Bronchial epithelial cell (primary cell): ENCODE results near the gene SPATA33. TPM values are rescaled to one million over a fixed set of nuclear protein-coding genes. Genes with fewer than 3 reads are reported as not detected.

Source experiments
- DNase-seq: peaks from one replicate; pipeline ENCODE4 v3.0.0-alpha.2; 2010; ENCODE audit warnings: low read depth
- FAIRE-seq: peaks from 2 replicates; lab custom pipeline; 2011; peaks lifted over from hg19 to GRCh38; lab: Jason Lieb, UNC
- H3K27me3 ChIP-seq: 2 replicates; pipeline ENCODE4 v1.5.1; 2011; ENCODE audit warnings: low read length; ENCODE audit not compliant: control insufficient read depth, insufficient read depth
- H3K36me3 ChIP-seq: 2 replicates; pipeline ENCODE4 v1.5.1; 2011; ENCODE audit warnings: low read length; ENCODE audit not compliant: control insufficient read depth, insufficient read depth
- H3K4me3 ChIP-seq: 2 replicates; pipeline ENCODE4 v1.5.1; 2011; ENCODE audit warnings: mild to moderate bottlenecking, low read depth, low read length, control low read depth
- total RNA-seq: library from RNA; depleted of rRNA; stranded (reverse); fragments of >200 nt; gene quantifications from 2 replicates; pipeline ENCODE4 v1.2.1, GENCODE V29; 2014
- TF ChIP-seq, protein P1 (sequence below): IDR thresholded peaks from 2 replicates; pipeline ENCODE4 v1.5.1; 2011; ENCODE audit warnings: mild to moderate bottlenecking, moderate library complexity, low read length, control low read depth, inconsistent platforms; ENCODE audit not compliant: insufficient read depth, severe bottlenecking

SPATA33 gene
- total RNA-seq, 1 donor from 2014 or later = 1.3 TPM

DNA sequence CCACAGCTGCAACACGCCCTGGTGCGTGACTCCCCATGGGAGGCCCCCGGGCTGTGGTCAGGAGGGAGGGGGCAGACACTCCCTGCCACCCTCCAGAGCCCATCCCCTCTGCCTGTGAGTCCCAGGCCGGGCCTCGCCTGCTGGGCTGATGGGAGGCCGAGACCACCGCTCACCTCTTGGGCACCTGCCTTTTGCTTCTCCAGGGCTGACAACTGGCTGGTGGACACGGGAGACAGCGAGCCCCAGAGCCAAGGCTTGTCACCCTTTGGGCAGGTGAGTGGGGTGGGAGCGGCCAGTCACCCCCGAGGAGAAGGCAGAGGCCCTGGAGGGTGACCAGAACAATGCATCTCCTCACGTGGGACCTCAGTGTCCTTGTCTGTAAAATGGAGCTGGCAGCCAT lies 21.0 kb upstream of the SPATA33 start:
- TF ChIP-seq, protein P1, sequence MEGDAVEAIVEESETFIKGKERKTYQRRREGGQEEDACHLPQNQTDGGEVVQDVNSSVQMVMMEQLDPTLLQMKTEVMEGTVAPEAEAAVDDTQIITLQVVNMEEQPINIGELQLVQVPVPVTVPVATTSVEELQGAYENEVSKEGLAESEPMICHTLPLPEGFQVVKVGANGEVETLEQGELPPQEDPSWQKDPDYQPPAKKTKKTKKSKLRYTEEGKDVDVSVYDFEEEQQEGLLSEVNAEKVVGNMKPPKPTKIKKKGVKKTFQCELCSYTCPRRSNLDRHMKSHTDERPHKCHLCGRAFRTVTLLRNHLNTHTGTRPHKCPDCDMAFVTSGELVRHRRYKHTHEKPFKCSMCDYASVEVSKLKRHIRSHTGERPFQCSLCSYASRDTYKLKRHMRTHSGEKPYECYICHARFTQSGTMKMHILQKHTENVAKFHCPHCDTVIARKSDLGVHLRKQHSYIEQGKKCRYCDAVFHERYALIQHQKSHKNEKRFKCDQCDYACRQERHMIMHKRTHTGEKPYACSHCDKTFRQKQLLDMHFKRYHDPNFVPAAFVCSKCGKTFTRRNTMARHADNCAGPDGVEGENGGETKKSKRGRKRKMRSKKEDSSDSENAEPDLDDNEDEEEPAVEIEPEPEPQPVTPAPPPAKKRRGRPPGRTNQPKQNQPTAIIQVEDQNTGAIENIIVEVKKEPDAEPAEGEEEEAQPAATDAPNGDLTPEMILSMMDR = no peak
- no peaks in the 10 kb centered on the region for H3K36me3 ChIP-seq
- H3K27me3 ChIP-seq = peaks cover 2% of the 10 kb centered on the region
- no peak for DNase-seq
- no peak for FAIRE-seq
- H3K4me3 ChIP-seq = no peak overlapping the region

DNA sequence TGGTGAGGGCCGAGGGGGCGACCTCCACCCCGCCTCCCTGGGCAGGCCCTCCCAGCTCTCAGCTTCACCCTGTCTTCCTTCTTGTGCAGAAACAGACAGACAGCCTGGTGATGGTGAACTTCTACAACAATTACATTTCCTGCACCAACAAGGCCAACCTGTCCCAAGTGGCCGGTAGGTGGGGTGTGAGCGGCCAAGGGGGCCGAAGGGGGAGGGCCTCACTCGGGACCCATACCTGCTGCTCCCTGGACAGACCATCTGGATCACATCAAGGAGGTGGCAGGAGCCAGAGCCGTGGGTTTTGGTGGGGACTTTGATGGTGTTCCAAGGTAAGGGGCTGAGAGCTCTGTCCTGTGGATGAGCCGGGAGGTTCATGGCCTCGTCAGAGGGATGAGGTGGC lies 20.3 kb upstream of the SPATA33 start:
- peaks cover 2% of the 10 kb centered on the region for H3K27me3 ChIP-seq
- H3K36me3 ChIP-seq = no peaks in the 10 kb centered on the region
- TF ChIP-seq, protein P1 = no peak
- H3K4me3 ChIP-seq = no peak overlapping the region
- FAIRE-seq = no peak
- DNase-seq = no peak

DNA sequence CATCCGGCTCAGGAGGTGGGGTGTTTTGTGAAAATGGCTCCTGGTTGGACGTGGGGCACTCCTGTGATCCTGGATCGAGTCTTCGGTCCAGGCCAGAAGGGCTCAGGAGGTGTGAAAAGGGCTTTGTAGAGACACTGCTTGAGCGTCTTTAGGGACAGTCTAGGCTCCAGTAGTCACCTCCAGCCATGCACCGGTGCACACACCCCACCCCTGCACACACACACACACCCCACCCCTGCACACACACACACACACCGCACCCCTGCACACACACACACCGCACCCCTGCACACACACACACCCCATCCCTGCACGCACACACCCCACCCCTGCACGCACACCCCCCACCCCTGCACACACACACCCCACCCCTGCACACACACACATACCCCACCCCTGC lies 19.2 kb upstream of the SPATA33 start:
- FAIRE-seq = no peak

DNA sequence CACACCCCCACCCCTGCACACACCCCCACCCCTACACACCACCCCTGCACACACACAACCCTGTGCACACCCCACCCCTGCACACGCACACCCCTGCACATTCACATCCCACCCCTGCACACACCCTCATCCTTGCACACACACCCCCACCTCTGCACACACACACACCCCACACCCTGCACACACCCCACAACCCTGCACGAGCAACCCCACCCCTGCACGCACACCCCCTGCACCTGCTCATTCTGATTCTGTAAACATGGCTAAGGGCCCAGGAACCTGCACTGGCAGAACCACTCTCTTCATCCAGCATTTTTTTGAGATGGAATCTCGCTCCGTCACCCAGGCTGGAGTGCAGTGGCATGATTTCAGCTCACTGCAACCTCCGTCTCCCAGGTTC lies 18.3 kb upstream of the SPATA33 start:
- no peak overlapping the region for H3K4me3 ChIP-seq
- FAIRE-seq = no peak
- no peak for DNase-seq
- no peaks in the 10 kb centered on the region for H3K36me3 ChIP-seq
- no peaks in the 10 kb centered on the region for H3K27me3 ChIP-seq
- TF ChIP-seq, protein P1 = no peak

More for the DNA sequence above, 19.2 kb upstream of the SPATA33 start:
- TF ChIP-seq, protein P1 = no peak
- no peak for DNase-seq
- Histone ChIP-seq H3K36me3 (no peaks in the 10 kb centered on the region), H3K4me3 (no peak overlapping the region), H3K27me3 (no peaks in the 10 kb centered on the region)

DNA sequence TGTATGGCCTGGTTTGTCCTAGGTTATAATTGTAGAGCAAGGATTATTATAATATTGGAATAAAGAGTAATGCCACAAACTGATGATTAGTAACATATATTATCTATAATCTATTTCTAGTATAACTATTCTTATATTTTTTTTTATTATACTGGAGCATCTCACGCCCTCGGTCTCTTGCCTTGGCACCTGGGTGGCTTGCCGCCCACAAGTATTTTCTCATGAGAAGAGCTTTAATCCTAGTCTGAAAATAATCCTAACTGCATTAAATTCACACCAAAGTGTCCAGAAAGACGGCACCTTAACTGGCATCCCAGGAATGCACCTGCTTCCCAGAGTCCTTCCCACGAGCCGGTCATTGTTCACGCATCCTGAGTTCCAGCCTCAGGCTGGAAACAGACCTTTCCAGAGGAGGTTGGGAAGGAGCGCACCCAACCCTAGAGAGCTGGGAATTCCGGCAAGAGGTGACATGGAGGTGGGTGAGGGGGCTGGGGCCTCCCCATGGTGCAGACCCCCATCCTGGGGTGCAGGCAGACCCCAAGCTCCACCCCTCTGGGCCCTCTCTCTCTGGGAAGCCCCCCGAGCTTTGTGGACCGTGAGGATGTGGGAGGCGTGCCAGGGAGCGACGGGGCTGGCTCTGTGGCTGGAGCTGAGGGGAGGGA lies 16.0 kb upstream of the SPATA33 start:
- no peak overlapping the region for H3K4me3 ChIP-seq
- FAIRE-seq (no peak), DNase-seq (no peak)
- H3K36me3 ChIP-seq = peaks cover 11% of the 10 kb centered on the region
- no peaks in the 10 kb centered on the region for H3K27me3 ChIP-seq
- TF ChIP-seq, protein P1 = no peak

DNA sequence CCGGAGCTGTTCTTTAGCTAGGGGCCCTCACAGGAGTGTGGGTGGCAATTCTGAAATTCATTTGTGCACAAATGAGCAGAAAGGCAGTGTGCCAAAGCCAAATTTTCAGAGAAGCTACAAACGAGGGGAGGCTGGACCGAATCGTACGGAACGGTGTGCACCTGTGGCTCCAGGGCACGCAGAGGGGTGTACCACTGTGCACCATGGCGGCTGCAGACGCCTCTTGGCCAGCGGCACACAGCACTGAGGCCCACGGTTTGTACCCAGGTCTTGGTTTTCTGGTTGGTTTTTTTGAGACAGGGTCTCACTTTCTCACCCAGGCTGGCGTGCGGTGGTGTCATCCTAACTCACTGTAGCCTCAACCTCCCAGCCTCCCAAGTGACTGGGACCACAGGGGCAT lies 15.1 kb upstream of the SPATA33 start:
- H3K36me3 ChIP-seq = peaks cover 17% of the 10 kb centered on the region
- no peak overlapping the region for H3K4me3 ChIP-seq
- no peaks in the 10 kb centered on the region for H3K27me3 ChIP-seq
- TF ChIP-seq, protein P1 = no peak
- FAIRE-seq (no peak), DNase-seq (no peak)
